Mesothelial cell of epicardium (in vitro differentiated cells): ENCODE measurements around the gene SLC16A13. TPM values are rescaled to one million over a fixed set of nuclear protein-coding genes. Genes with fewer than 3 reads are reported as not detected.

Source experiments
- DNase-seq, 2 experiments: peaks; one replicate each; pipeline ENCODE4 v3.0.0; 2021; ENCODE audit warnings: low spot score in 2 of 2; ENCODE audit not compliant: unreplicated experiment in 2 of 2
- H3K27ac Mint-ChIP-seq: 2 replicates; pipeline ENCODE4 v1.8.0; 2021; ENCODE audit warnings: mixed read lengths
- H3K27me3 Mint-ChIP-seq: 2 replicates; pipeline ENCODE4 v1.8.0; 2021; ENCODE audit warnings: low read depth, mixed read lengths
- H3K36me3 Mint-ChIP-seq: 2 replicates; pipeline ENCODE4 v1.8.0; 2021; ENCODE audit warnings: mixed read lengths
- H3K4me1 Mint-ChIP-seq: 2 replicates; pipeline ENCODE4 v1.8.0; 2021; ENCODE audit warnings: mixed read lengths
- H3K4me3 Mint-ChIP-seq: 2 replicates; pipeline ENCODE4 v1.8.0; 2021; ENCODE audit warnings: mild to moderate bottlenecking, moderate library complexity, mixed read lengths
- H3K9me3 Mint-ChIP-seq: 2 replicates; pipeline ENCODE4 v1.8.0; 2021; ENCODE audit warnings: mixed read lengths
- CTCF ChIP-seq: fragments of 200-600 bp; sonication (generic); IDR thresholded peaks from one replicate; pipeline ENCODE4 v1.5.0; 2021; ENCODE audit warnings: antibody characterized with exemption; ENCODE audit not compliant: unreplicated experiment
- total RNA-seq: library from RNA; stranded (reverse); gene quantifications from 3 replicates; pipeline ENCODE4 v1.2.1, GENCODE V29; 2021

Gene SLC16A13
- total RNA-seq, 1 donor from 2014 or later, result 10.4 TPM

GRCh38 chr17:6995500-6996255 lies 40.1 kb upstream of the SLC16A13 start, which contains the start of gene ALOX12:
Gene ALOX12 (plus strand): TSS chr17:6996049. CDS start chr17:6996118, 69 bp downstream.
- Mint-ChIP-seq H3K36me3 (peaks cover 20% of the 10 kb centered on the region), H3K4me1 (peaks cover 2% of the 10 kb centered on the region), H3K9me3 (no peaks in the 10 kb centered on the region), H3K4me3 (peak within 1 kb of the TSS; percentile 65), H3K27ac (no peak within 1 kb of the TSS), H3K27me3 (peaks cover 17% of the 10 kb centered on the region)
- DNase-seq, result no peak
- TF ChIP-seq CTCF, result no peak

GRCh38 chr17:6996256-6997011 lies 39.4 kb upstream of the SLC16A13 start:
- Mint-ChIP-seq H3K9me3 (no peaks in the 10 kb centered on the region), H3K4me1 (peaks cover 2% of the 10 kb centered on the region), H3K4me3 (peak overlapping the region; percentile 25), H3K27ac (no peak overlapping the region), H3K27me3 (peaks cover 17% of the 10 kb centered on the region), H3K36me3 (peaks cover 23% of the 10 kb centered on the region)
- no peak for TF ChIP-seq CTCF
- no peak for DNase-seq

GRCh38 chr17:6997171-6997570 lies 38.6 kb upstream of the SLC16A13 start:
- Mint-ChIP-seq H3K36me3 (peaks cover 28% of the 10 kb centered on the region), H3K27me3 (peaks cover 17% of the 10 kb centered on the region), H3K4me1 (peaks cover 2% of the 10 kb centered on the region), H3K4me3 (no peak overlapping the region), H3K27ac (no peak overlapping the region), H3K9me3 (no peaks in the 10 kb centered on the region)
- no peak for DNase-seq
- TF ChIP-seq CTCF, result no peak

GRCh38 chr17:6998855-6999508 lies 36.8 kb upstream of the SLC16A13 start:
- H3K27me3 Mint-ChIP-seq, result peaks cover 16% of the 10 kb centered on the region
- no peak overlapping the region for H3K4me3 Mint-ChIP-seq
- DNase-seq, result no peak
- H3K27ac Mint-ChIP-seq, result no peak overlapping the region
- no peak for TF ChIP-seq CTCF
- peaks cover 2% of the 10 kb centered on the region for H3K4me1 Mint-ChIP-seq
- no peaks in the 10 kb centered on the region for H3K9me3 Mint-ChIP-seq
- peaks cover 36% of the 10 kb centered on the region for H3K36me3 Mint-ChIP-seq

GRCh38 chr17:7001318-7001961 lies 34.4 kb upstream of the SLC16A13 start:
- Mint-ChIP-seq H3K4me3 (no peak overlapping the region), H3K36me3 (peaks cover 36% of the 10 kb centered on the region)
- DNase-seq, result no peak

More at GRCh38 chr17:7001318-7001961, 34.4 kb upstream of the SLC16A13 start:
- Mint-ChIP-seq H3K27ac (no peak overlapping the region), H3K27me3 (no peaks in the 10 kb centered on the region), H3K9me3 (no peaks in the 10 kb centered on the region), H3K4me1 (no peaks in the 10 kb centered on the region)
- peak; percentile 74 for TF ChIP-seq CTCF
